Upper lobe of left lung (tissue), 6 donors: ENCODE results near the gene CDH8. TPM values are rescaled to one million over a fixed set of nuclear protein-coding genes. Genes with fewer than 3 reads are reported as not detected.

Experiments used
- ATAC-seq, 2 donors: fragments of 200-7000 bp; cut with Tn5 transposase; one replicate each; pipeline ENCODE4 v1.9.1; 2022; ENCODE audit warnings: mild to moderate bottlenecking in 2 of 2, moderate library complexity in 2 of 2; ENCODE audit not compliant: low FRiP score in 2 of 2
- DNase-seq, 2 donors: peaks; one replicate each; pipeline ENCODE4 v3.0.0-alpha.2; 2019 to 2020
- H3K27ac ChIP-seq, 4 donors: fragments of 200-600 bp; sonication (generic); one replicate each; pipeline ENCODE4 v1.5.1; 2016 to 2019
- H3K27me3 ChIP-seq, 4 donors: fragments of 200-600 bp; sonication (generic); one replicate each; pipeline ENCODE4 v1.5.1; 2017 to 2019
- H3K36me3 ChIP-seq, 4 donors: fragments of 200-600 bp; sonication (generic); one replicate each; pipeline ENCODE4 v1.5.1; 2016 to 2019
- H3K4me1 ChIP-seq, 4 donors: fragments of 200-600 bp; sonication (generic); one replicate each; pipeline ENCODE4 v1.5.1; 2018 to 2019
- H3K4me3 ChIP-seq, 4 donors: fragments of 200-600 bp; sonication (generic); one replicate each; pipeline ENCODE4 v1.5.1; 2017 to 2019; ENCODE audit warnings: mild to moderate bottlenecking in 2 of 4, moderate library complexity in 1 of 4
- H3K9me3 ChIP-seq, 4 donors: fragments of 200-600 bp; sonication (generic); one replicate each; pipeline ENCODE4 v1.5.1; 2018 to 2019
- EP300 ChIP-seq, 4 donors: sonication (generic); formaldehyde crosslinking; IDR thresholded peaks; one replicate each; pipeline ENCODE4 v1.5.1; 2017; ENCODE audit warnings: antibody characterized with exemption in 4 of 4, control low read depth in 2 of 4
- POLR2A ChIP-seq, 4 donors: fragments of 450-650 bp; IDR thresholded peaks; one replicate each; pipeline ENCODE4 v1.5.1; 2016 to 2017; ENCODE audit warnings: antibody characterized with exemption in 4 of 4, mild to moderate bottlenecking in 2 of 4
- POLR2AphosphoS5 ChIP-seq, 2 donors: sonication (generic); formaldehyde crosslinking; IDR thresholded peaks; one replicate each; pipeline ENCODE4 v1.5.1; 2017; ENCODE audit warnings: antibody characterized with exemption in 2 of 2
- WGBS, 2 donors: methylation state at CpG; one replicate each; pipeline ENCODE4 v1.1.5; 2017 to 2018; 5-methylcytosine and 5-hydroxymethylcytosine counted together
- total RNA-seq, 6 donors: library from RNA; depleted of rRNA in 4 of 6; stranded (reverse); fragments of >200 nt in 4 of 6; gene quantifications; one replicate each; pipeline versions ENCODE4 v1.1.0 to v1.2.1, GENCODE V29; 2016 to 2021
- TF ChIP-seq, protein P1 (sequence below), 6 experiments: fragments of 450-650 bp in 4 of 6; fragments of 200-600 bp in 2 of 6; sonication (generic) in 2 of 6; IDR thresholded peaks; one replicate each; pipeline ENCODE4 v1.5.1; 2016 to 2019; ENCODE audit warnings: antibody characterized with exemption in 6 of 6
- donor health status: DM: no; HTN: no; CAD: no; lungs with moderate emphysema.
- donor health status: DM: no; HTN: yes; CAD: no; lungs with severe emphysema.

CDH8 gene
- total RNA-seq, 6 donors from 2014 or later = 0.10 to 1.8 (median 0.31) TPM; not detected in 1

GRCh38 chr16:62014319-62014923, 21.8 kb downstream of the CDH8 start:
- H3K27ac ChIP-seq = no peak overlapping the region
- H3K9me3 ChIP-seq = no peaks in the 10 kb centered on the region
- no peaks in the 10 kb centered on the region for H3K4me1 ChIP-seq
- H3K36me3 ChIP-seq = no peaks in the 10 kb centered on the region
- TF ChIP-seq, protein P1, sequence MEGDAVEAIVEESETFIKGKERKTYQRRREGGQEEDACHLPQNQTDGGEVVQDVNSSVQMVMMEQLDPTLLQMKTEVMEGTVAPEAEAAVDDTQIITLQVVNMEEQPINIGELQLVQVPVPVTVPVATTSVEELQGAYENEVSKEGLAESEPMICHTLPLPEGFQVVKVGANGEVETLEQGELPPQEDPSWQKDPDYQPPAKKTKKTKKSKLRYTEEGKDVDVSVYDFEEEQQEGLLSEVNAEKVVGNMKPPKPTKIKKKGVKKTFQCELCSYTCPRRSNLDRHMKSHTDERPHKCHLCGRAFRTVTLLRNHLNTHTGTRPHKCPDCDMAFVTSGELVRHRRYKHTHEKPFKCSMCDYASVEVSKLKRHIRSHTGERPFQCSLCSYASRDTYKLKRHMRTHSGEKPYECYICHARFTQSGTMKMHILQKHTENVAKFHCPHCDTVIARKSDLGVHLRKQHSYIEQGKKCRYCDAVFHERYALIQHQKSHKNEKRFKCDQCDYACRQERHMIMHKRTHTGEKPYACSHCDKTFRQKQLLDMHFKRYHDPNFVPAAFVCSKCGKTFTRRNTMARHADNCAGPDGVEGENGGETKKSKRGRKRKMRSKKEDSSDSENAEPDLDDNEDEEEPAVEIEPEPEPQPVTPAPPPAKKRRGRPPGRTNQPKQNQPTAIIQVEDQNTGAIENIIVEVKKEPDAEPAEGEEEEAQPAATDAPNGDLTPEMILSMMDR (IDR thresholded peaks at IDR 0.05) = no peak
- TF ChIP-seq POLR2A (IDR thresholded peaks at IDR 0.05) = no peak
- no peak for TF ChIP-seq EP300 (IDR thresholded peaks at IDR 0.05)
- TF ChIP-seq POLR2AphosphoS5 (IDR thresholded peaks at IDR 0.05) = no peak
- ATAC-seq (no peak), DNase-seq (no peak)
- WGBS, 2 donors = 89 to 90% methylated on average over 8 of the region's 8 CpGs
- no peaks in the 10 kb centered on the region for H3K27me3 ChIP-seq
- H3K4me3 ChIP-seq = no peak overlapping the region

GRCh38 chr16:62010186-62010585, 26.1 kb downstream of the CDH8 start:
- no peak overlapping the region for H3K27ac ChIP-seq
- WGBS, 2 donors = 83 to 88% methylated on average over 4 of the region's 4 CpGs
- no peaks in the 10 kb centered on the region for H3K27me3 ChIP-seq
- no peak overlapping the region for H3K4me3 ChIP-seq
- H3K4me1 ChIP-seq = no peaks in the 10 kb centered on the region
- no peaks in the 10 kb centered on the region for H3K9me3 ChIP-seq
- no peaks in the 10 kb centered on the region for H3K36me3 ChIP-seq
- no peak for DNase-seq
- TF ChIP-seq POLR2A (IDR thresholded peaks at IDR 0.05) (no peak), POLR2AphosphoS5 (IDR thresholded peaks at IDR 0.05) (no peak), EP300 (IDR thresholded peaks at IDR 0.05) (no peak)
- TF ChIP-seq, protein P1 (IDR thresholded peaks at IDR 0.05) = no peak
- ATAC-seq = no peak

DNA sequence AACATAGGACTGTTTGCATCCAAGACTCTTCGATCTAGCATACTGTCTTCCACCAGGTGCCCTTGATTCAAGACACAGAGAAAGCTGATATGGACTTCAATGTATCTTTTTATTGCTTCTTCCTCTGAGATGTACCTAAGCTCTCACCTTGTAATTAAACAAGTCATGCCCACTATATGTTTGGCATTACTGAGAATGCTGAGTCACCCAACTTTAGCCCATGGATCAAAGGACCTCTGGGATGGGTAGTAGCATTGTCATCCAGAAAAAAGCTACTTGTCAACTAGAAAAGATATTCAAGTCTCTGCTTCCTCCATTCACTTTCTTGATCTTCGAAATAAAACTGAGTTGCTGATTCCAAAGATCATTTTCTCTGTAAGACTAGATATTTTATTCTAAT, 37.8 kb downstream of the CDH8 start:
- Histone ChIP-seq H3K36me3 (no peaks in the 10 kb centered on the region), H3K4me3 (no peak overlapping the region), H3K9me3 (no peaks in the 10 kb centered on the region), H3K27me3 (no peaks in the 10 kb centered on the region), H3K27ac (no peak overlapping the region), H3K4me1 (no peaks in the 10 kb centered on the region)
- ATAC-seq (no peak), DNase-seq (no peak)
- 88 to 92% methylated on average over 2 of the region's 2 CpGs for WGBS, 2 donors
- no peak for TF ChIP-seq EP300 (IDR thresholded peaks at IDR 0.05)
- TF ChIP-seq, protein P1 (IDR thresholded peaks at IDR 0.05) = no peak
- no peak for TF ChIP-seq POLR2AphosphoS5 (IDR thresholded peaks at IDR 0.05)
- no peak for TF ChIP-seq POLR2A (IDR thresholded peaks at IDR 0.05)

- TF ChIP-seq EP300 (IDR thresholded peaks at IDR 0.05) = no peak
- TF ChIP-seq POLR2A (IDR thresholded peaks at IDR 0.05) = no peak
- no peak for TF ChIP-seq POLR2AphosphoS5 (IDR thresholded peaks at IDR 0.05)
- TF ChIP-seq, protein P1 (IDR thresholded peaks at IDR 0.05) = no peak
- no peak overlapping the region for H3K4me3 ChIP-seq
- WGBS, 2 donors = 39 to 48% methylated on average over 3 of the region's 3 CpGs
- H3K36me3 ChIP-seq = no peaks in the 10 kb centered on the region
- no peak overlapping the region for H3K27ac ChIP-seq
- no peaks in the 10 kb centered on the region for H3K9me3 ChIP-seq
- no peaks in the 10 kb centered on the region for H3K4me1 ChIP-seq
- H3K27me3 ChIP-seq = no peaks in the 10 kb centered on the region
- ATAC-seq = no peak
- DNase-seq = no peak
Measured at GRCh38 chr16:61993108-61993507, 43.1 kb downstream of the CDH8 start.

DNA sequence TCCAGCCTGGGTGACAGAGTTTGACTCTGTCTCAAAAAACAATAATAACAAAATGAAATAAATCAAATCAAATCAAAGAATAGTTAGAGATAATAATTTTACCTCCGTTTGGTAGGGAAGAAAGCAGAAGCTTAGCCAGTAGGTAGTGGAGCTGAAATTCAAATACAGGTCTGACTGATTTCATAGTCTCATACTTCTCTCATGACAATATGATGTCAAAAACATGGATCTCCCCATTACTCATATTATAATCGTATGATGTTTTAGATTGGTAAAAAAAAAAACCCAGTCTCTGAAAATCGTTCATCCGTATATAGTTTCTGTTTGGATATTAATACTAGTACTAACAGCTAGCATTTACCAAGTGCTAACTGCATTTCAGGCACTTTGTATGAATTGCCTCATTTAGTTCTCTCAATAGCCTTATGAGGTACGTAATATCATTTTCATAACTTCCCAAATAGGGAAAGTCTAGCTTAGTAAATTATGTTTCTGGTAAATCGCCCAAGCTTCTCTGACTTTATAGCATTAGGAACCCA, 48.7 kb downstream of the CDH8 start:
- Histone ChIP-seq H3K9me3 (no peaks in the 10 kb centered on the region), H3K4me3 (no peak overlapping the region), H3K36me3 (no peaks in the 10 kb centered on the region), H3K27me3 (no peaks in the 10 kb centered on the region), H3K4me1 (no peaks in the 10 kb centered on the region), H3K27ac (no peak overlapping the region)
- ATAC-seq = no peak
- DNase-seq = no peak
- TF ChIP-seq, protein P1 (IDR thresholded peaks at IDR 0.05) = no peak
- no peak for TF ChIP-seq EP300 (IDR thresholded peaks at IDR 0.05)
- TF ChIP-seq POLR2A (IDR thresholded peaks at IDR 0.05) = no peak
- TF ChIP-seq POLR2AphosphoS5 (IDR thresholded peaks at IDR 0.05) = no peak
- 86 to 90% methylated on average over 6 of the region's 6 CpGs for WGBS, 2 donors
